ENCODE results near the gene GPR78.

GPR78 gene

DNA sequence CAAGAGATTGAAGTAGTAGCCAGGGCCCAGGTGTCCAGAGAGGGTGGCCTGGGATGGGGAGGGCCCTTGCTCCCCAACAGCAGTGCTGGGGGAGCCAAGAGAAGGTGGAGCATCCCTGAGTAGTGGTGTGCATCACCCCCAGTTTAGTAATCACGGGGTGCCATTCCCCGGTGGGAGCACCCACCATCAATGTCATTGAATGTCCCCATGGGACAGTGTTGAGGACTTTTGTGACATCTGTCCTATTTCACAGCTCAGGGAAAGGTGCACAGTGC lies 7.9 kb downstream of the GPR78 start:
- no peak overlapping the region for H2AFZ ChIP-seq (ENCODE audit: low read length, unreplicated experiment)
- no peak overlapping the region for H3K4me3 ChIP-seq (ENCODE audit: low read depth, low read length)
- H3K36me3 ChIP-seq (ENCODE audit: insufficient read depth, low read length) = no peaks in the 10 kb centered on the region
- H3K79me2 ChIP-seq (ENCODE audit: control insufficient read depth, insufficient read depth, low read length, unreplicated experiment) = no peaks in the 10 kb centered on the region
- no peak overlapping the region for H3K27ac ChIP-seq (ENCODE audit: low read depth, low read length)
- peaks cover 79% of the 10 kb centered on the region for H3K27me3 ChIP-seq (ENCODE audit: insufficient read depth, low read length)
- H3K4me1 ChIP-seq (ENCODE audit: control insufficient read depth, insufficient read depth, low read length, unreplicated experiment) = peaks cover 4% of the 10 kb centered on the region

DNA sequence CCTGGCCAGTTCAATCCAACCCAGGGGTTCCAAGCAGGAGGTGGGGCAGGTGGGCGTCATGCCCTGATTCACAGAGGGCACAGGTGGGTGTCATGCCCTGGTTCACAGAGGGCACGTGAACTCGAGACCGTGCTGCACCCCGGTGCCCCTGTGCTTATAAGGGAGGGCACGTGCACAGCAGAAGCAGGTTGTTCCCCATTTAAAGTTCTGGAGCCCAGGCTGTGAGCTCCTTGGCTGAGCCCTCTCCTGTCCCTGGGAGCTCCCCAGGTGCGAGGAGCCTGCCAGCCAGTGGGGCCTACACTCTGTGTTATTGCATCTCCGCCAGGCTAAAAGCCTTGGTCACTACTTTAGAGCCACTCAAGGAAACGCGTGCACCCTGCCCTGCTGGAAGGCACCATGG lies 9.1 kb downstream of the GPR78 start:
- Histone ChIP-seq H3K4me3 (ENCODE audit: low read depth, low read length) (no peak overlapping the region), H3K27ac (ENCODE audit: low read depth, low read length) (no peak overlapping the region), H3K36me3 (ENCODE audit: insufficient read depth, low read length) (no peaks in the 10 kb centered on the region), H2AFZ (ENCODE audit: low read length, unreplicated experiment) (no peak overlapping the region), H3K4me1 (ENCODE audit: control insufficient read depth, insufficient read depth, low read length, unreplicated experiment) (peaks cover 7% of the 10 kb centered on the region), H3K27me3 (ENCODE audit: insufficient read depth, low read length) (peaks cover 87% of the 10 kb centered on the region), H3K79me2 (ENCODE audit: control insufficient read depth, insufficient read depth, low read length, unreplicated experiment) (no peaks in the 10 kb centered on the region)

DNA sequence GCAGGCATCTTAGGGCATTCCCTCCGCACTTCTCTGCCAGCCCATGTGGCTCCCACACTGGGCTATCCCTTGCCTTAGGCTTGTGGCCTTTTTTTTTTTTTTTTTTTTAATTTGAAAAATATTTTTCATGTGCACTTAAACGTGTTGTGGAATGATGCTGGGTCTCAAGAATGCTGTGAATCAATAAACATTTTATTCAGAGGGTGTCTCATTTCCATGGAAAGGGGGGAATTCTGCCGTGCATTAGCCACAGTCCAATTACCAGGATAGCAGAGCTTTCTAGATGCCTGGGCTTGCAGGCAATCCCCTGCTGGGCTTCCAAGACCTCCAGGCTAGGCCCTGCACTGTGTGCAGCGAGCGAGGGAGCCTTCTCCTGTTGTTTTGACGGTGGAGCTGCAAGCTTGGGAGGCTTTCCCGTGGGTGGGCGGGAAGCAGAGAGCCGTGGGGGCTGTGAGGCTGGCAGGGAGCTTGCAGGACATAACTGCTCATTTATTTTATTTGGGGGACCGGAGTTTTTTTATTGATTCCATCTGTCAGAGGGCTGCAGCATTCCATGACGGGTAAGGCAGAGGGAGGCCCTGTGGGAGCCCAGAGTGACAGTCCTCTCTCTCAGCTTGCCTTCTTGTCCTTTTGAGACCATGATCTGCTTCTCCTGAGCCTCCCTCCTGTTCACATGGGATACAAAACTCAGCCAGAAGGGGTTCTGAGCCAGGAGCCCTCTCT lies 9.8 kb downstream of the GPR78 start:
- Histone ChIP-seq H3K27me3 (ENCODE audit: insufficient read depth, low read length) (peaks cover 81% of the 10 kb centered on the region), H2AFZ (ENCODE audit: low read length, unreplicated experiment) (no peak overlapping the region), H3K27ac (ENCODE audit: low read depth, low read length) (no peak overlapping the region), H3K79me2 (ENCODE audit: control insufficient read depth, insufficient read depth, low read length, unreplicated experiment) (no peaks in the 10 kb centered on the region), H3K4me3 (ENCODE audit: low read depth, low read length) (no peak overlapping the region), H3K4me1 (ENCODE audit: control insufficient read depth, insufficient read depth, low read length, unreplicated experiment) (peaks cover 7% of the 10 kb centered on the region), H3K36me3 (ENCODE audit: insufficient read depth, low read length) (no peaks in the 10 kb centered on the region)

DNA sequence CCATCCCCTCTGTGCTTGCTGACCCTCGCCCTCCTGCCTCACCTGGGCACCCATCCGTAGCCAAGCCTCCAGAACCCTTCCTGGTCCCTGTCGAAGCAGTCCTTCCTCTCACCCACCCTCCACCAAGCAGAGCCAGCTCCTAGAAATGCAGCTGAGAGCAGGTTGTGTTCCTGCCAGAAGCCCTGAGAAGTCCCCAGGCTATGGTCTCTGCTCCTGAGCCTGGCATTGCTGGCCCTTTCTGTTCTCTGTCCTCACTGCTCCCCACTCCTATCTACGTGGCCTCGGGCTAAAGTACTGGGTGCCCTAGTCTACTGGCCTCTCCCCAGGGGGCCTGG lies 10.3 kb downstream of the GPR78 start:
- H3K27ac ChIP-seq (ENCODE audit: low read depth, low read length) = no peak overlapping the region
- no peak overlapping the region for H3K4me3 ChIP-seq (ENCODE audit: low read depth, low read length)
- no peaks in the 10 kb centered on the region for H3K79me2 ChIP-seq (ENCODE audit: control insufficient read depth, insufficient read depth, low read length, unreplicated experiment)
- no peak overlapping the region for H2AFZ ChIP-seq (ENCODE audit: low read length, unreplicated experiment)
- H3K4me1 ChIP-seq (ENCODE audit: control insufficient read depth, insufficient read depth, low read length, unreplicated experiment) = peaks cover 7% of the 10 kb centered on the region
- H3K27me3 ChIP-seq (ENCODE audit: insufficient read depth, low read length) = peaks cover 77% of the 10 kb centered on the region
- H3K36me3 ChIP-seq (ENCODE audit: insufficient read depth, low read length) = no peaks in the 10 kb centered on the region

DNA sequence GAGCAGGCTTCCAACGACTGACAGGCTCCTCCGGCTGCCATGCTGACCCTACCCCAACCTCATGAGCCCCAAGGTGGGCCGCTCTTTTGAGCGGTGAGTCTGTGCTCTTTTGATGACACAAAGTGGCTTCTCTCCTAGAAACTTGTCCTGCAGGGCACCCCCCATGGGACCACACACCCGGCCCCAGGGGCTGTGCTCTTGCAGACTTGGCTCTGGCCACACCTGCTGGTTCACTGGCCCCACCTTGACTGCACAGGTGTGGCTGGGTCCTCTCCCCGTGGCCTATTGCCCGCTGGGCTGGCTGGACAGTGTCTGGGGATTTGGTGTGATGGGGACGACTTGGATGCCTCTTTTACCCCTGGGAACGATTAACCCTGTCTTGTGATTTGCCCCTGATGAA lies 10.9 kb downstream of the GPR78 start:
- no peak overlapping the region for H2AFZ ChIP-seq (ENCODE audit: low read length, unreplicated experiment)
- no peak overlapping the region for H3K27ac ChIP-seq (ENCODE audit: low read depth, low read length)
- H3K4me1 ChIP-seq (ENCODE audit: control insufficient read depth, insufficient read depth, low read length, unreplicated experiment) = peaks cover 7% of the 10 kb centered on the region
- H3K4me3 ChIP-seq (ENCODE audit: low read depth, low read length) = no peak overlapping the region
- H3K27me3 ChIP-seq (ENCODE audit: insufficient read depth, low read length) = peaks cover 71% of the 10 kb centered on the region
- no peaks in the 10 kb centered on the region for H3K79me2 ChIP-seq (ENCODE audit: control insufficient read depth, insufficient read depth, low read length, unreplicated experiment)
- H3K36me3 ChIP-seq (ENCODE audit: insufficient read depth, low read length) = no peaks in the 10 kb centered on the region

DNA sequence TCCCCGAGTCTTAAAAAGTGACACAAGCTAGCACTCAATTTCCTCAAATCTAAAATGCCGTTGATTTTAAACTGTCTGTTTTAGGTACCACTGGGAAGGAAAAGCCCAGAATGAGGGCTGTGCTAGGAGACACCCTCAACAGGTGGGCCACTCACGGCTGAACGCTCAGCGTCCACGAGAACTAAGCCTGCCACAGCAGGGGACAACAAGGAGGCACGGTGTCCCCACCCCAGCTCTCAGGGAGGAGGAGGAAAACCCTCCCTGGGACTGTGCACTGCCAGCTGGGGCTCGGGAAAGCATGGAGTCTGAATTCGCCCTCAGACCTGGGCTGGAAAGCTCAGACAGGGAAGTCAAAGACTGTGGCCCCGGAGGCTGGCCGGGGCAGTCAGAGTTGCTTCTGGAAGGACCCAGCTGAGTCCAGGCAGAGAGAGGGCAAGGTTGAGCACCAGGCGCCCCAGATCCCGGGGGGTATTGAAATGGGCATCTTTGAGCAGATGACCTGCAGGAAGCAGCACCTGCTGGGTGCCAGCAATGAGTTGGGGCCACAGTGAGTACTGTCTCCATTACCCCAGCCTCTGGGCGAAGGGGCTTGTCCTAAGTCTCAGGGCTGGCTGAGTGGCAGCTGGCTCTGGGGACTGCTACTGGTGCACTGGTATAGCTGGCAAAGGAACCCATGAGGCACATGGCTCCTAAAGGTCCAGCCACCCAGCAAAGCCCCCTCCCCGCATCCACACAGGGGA lies 11.6 kb downstream of the GPR78 start:
- Histone ChIP-seq H3K27ac (ENCODE audit: low read depth, low read length) (no peak overlapping the region), H2AFZ (ENCODE audit: low read length, unreplicated experiment) (no peak overlapping the region), H3K4me3 (ENCODE audit: low read depth, low read length) (no peak overlapping the region), H3K4me1 (ENCODE audit: control insufficient read depth, insufficient read depth, low read length, unreplicated experiment) (peaks cover 7% of the 10 kb centered on the region), H3K27me3 (ENCODE audit: insufficient read depth, low read length) (peaks cover 64% of the 10 kb centered on the region), H3K79me2 (ENCODE audit: control insufficient read depth, insufficient read depth, low read length, unreplicated experiment) (no peaks in the 10 kb centered on the region), H3K36me3 (ENCODE audit: insufficient read depth, low read length) (no peaks in the 10 kb centered on the region)

DNA sequence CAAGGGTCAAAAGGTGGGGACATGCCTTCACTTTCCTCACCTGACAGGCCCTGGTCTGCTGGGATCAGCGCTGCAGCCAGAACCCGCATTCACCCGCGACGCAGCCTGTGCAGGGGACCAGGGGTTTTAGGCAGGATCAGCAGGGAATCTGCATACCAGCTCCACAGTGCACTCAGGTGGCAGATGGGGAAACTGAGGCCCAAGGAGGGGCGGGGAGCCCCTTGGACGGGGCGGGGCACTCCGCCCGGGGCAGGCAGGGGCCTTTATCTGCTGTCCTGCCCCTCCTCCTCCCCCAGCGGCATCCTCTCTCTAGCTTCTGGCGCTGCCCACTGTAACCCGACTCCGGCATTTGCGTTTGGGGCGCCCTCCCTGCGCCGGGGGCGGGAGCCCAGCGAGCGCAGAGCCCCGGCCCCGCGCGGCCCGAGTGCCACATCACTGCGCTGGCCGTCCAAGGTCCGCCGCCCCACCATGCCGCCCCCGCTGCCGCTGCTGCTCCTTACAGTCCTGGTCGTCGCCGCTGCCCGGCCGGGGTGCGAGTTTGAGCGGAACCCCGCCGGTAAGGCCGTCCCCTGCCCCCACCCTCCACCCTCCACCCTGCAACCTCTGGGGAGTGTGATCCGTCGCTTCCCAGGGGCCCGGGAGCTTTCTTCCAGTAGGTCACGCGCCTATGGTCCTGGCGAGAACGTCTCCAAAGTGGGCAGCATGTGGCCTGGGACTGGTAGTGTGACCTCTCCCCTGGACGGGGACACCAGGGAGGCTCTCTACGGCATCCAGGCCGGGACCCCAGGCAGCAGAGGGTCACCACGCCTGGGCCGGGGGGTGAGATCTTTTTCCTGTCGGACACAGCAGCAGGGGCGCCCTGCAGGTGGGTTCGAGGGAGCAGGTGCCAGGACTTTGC lies 12.4 kb downstream of the GPR78 start, which contains the start of gene CPZ:
TSS of gene CPZ (plus strand) at position 400 of the 898 bp plus-strand sequence. CDS start at position 469, 69 bp downstream.
- Histone ChIP-seq H3K79me2 (ENCODE audit: control insufficient read depth, insufficient read depth, low read length, unreplicated experiment) (no peaks in the 10 kb centered on the region), H3K27me3 (ENCODE audit: insufficient read depth, low read length) (peaks cover 57% of the 10 kb centered on the region), H2AFZ (ENCODE audit: low read length, unreplicated experiment) (no peak within 1 kb of the TSS), H3K27ac (ENCODE audit: low read depth, low read length) (no peak within 1 kb of the TSS), H3K4me1 (ENCODE audit: control insufficient read depth, insufficient read depth, low read length, unreplicated experiment) (peaks cover 7% of the 10 kb centered on the region), H3K36me3 (ENCODE audit: insufficient read depth, low read length) (no peaks in the 10 kb centered on the region), H3K4me3 (ENCODE audit: low read depth, low read length) (peak within 1 kb of the TSS; percentile 68)

DNA sequence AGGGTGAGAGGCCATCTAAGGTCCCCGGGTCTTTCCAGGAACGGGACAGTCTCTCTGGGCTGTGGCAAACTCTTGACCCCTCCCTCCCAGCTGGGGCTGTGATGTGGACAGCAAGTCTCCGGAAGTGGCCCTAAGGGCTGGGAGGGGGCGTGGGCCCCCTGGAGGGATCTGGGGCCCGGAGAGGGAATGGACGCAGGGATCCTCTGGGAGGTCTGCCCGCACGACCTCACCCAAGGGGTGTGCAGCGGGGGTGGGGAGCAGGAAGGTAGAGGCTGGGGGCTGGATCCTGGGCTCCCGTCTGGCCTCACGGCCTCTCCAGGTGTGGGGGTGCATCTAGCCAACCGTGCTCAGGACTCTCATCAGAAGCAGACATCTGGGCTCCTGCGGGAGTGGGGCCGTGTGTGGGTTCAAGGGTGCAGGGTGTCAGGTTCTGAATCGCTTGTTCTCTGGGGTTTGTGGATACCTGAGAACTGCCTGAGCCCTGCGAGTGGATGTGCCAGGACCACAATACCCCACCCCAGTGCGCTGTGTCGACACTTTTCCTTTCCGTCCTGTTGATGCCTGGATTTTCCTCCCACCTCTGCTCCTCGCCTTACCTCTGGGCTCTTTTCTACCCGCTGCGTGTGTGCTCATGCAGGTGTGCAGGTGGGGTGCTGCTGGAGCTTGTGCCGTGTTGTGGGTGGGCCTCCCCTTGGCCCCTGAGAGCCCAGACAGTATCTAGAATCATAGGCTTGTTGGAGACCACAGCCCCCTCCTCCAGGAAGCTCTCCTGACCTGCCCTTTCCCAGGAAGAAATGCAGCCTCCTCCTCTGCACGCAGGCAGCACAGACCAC lies 13.3 kb downstream of the GPR78 start:
- no peaks in the 10 kb centered on the region for H3K79me2 ChIP-seq (ENCODE audit: control insufficient read depth, insufficient read depth, low read length, unreplicated experiment)
- H2AFZ ChIP-seq (ENCODE audit: low read length, unreplicated experiment) = no peak overlapping the region
- peaks cover 7% of the 10 kb centered on the region for H3K4me1 ChIP-seq (ENCODE audit: control insufficient read depth, insufficient read depth, low read length, unreplicated experiment)
- H3K4me3 ChIP-seq (ENCODE audit: low read depth, low read length) = peak overlapping the region; percentile 68
- no peak overlapping the region for H3K27ac ChIP-seq (ENCODE audit: low read depth, low read length)
- H3K27me3 ChIP-seq (ENCODE audit: insufficient read depth, low read length) = peaks cover 49% of the 10 kb centered on the region
- H3K36me3 ChIP-seq (ENCODE audit: insufficient read depth, low read length) = no peaks in the 10 kb centered on the region

DNA sequence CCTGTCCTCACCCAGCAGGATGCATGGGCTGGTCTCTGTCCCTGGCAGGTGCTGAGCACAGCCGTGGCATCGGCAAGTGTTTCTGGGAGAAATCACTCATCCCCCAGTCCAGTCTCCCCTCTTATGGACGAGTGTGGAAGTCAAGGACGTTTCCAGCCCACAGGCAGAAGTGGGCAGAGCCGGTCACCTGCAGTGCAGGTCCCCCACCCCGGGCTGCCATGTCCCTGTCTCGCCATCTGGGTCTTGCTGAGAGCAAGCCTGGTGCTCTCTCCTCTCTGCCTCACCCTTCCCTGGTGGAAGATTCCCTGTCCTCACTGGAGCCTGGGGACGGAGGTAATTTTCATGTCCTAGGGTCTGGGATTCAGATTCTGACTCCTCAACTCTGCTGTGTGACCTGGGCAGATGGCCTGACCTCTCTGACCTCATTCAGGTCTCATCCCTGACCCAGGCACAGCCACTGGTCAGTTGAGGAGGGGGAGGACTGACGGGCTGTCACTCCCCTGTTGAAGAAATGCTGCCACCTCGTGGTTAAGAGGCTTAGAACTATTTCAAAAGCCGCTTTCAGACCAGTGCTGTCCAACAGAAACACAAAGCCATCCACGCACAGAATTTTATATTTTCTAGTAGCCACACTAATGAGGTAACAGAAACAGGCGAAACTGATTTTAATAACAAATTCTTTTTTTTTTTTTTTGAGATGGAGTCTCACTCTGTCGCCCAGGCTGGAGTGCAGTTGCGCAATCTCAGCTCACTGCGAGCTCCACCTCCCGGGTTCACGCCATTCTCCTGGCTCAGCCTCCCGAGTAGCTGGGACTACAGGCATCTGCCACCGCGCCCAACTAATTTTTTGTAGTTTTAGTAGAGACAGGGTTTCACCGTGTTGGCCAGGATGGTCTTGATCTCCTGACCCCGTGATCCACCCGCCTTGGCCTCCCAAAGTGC lies 14.2 kb downstream of the GPR78 start:
- Histone ChIP-seq H3K27me3 (ENCODE audit: insufficient read depth, low read length) (peaks cover 43% of the 10 kb centered on the region), H3K4me3 (ENCODE audit: low read depth, low read length) (no peak overlapping the region), H3K36me3 (ENCODE audit: insufficient read depth, low read length) (no peaks in the 10 kb centered on the region), H2AFZ (ENCODE audit: low read length, unreplicated experiment) (no peak overlapping the region), H3K79me2 (ENCODE audit: control insufficient read depth, insufficient read depth, low read length, unreplicated experiment) (no peaks in the 10 kb centered on the region), H3K4me1 (ENCODE audit: control insufficient read depth, insufficient read depth, low read length, unreplicated experiment) (peaks cover 7% of the 10 kb centered on the region), H3K27ac (ENCODE audit: low read depth, low read length) (no peak overlapping the region)

Data from ACC112 (cell line).